KOPT-K1 (cell line): Measurements from ENCODE around the gene ABCG1.
A peak's percentile ranks its signal among the peaks of the same experiment; 100 is the strongest.

Experiments used
- H3K27ac ChIP-seq: fragments of 200-600 bp; sonication (generic); 2 replicates; pipeline ENCODE4 v1.5.1; 2016; ENCODE audit warnings: antibody characterized with exemption, mild to moderate bottlenecking, low read depth, low read length; ENCODE audit not compliant: poor library complexity, severe bottlenecking
- H3K36me3 ChIP-seq: fragments of 200-600 bp; sonication (generic); 2 replicates; pipeline ENCODE4 v1.5.1; 2017; ENCODE audit warnings: antibody characterized with exemption, mild to moderate bottlenecking, low read length, moderate library complexity; ENCODE audit not compliant: insufficient read depth
- H3K9me3 ChIP-seq: fragments of 200-600 bp; sonication (generic); 2 replicates; pipeline ENCODE4 v1.5.1; 2017; ENCODE audit warnings: antibody characterized with exemption, low read length, mild to moderate bottlenecking; ENCODE audit not compliant: insufficient read depth, poor library complexity, severe bottlenecking

The ABCG1 gene

DNA sequence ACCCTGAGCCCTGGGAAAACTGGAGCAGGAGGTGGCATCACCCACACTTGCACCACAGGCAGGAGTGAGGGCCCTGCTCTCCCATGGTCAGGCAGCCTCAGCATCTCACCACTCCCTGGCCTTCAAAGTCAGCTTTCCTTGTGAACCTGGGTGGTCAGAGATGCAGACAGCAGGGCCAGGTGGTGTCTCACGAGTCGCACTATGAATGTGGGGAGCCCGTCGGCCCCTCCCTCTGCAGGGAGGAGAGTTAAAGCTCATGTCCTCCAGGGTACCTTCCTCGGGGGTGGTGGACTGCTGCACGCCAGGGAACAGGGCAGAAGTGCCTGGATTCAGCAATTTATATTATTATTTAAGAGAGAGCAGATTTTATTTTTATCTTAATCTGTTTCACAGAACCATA lies 24.1 kb downstream of the ABCG1 start:
- H3K9me3 ChIP-seq, result no peaks in the 10 kb centered on the region
- H3K27ac ChIP-seq, result peak overlapping the region; percentile 29
- H3K36me3 ChIP-seq, result no peaks in the 10 kb centered on the region

- Histone ChIP-seq H3K36me3 (no peaks in the 10 kb centered on the region), H3K9me3 (no peaks in the 10 kb centered on the region), H3K27ac (no peak overlapping the region)
These were observed 26.6 kb downstream of the ABCG1 start for GRCh38 chr21:42245331-42246193.

GRCh38 chr21:42247716-42248115 lies 28.8 kb downstream of the ABCG1 start:
- Histone ChIP-seq H3K36me3 (no peaks in the 10 kb centered on the region), H3K27ac (no peak overlapping the region), H3K9me3 (no peaks in the 10 kb centered on the region)

GRCh38 chr21:42248241-42248640 lies 29.3 kb downstream of the ABCG1 start:
- Histone ChIP-seq H3K36me3 (no peaks in the 10 kb centered on the region), H3K9me3 (no peaks in the 10 kb centered on the region), H3K27ac (no peak overlapping the region)

GRCh38 chr21:42248783-42249597 lies 30.1 kb downstream of the ABCG1 start:
- H3K9me3 ChIP-seq, result no peaks in the 10 kb centered on the region
- no peak overlapping the region for H3K27ac ChIP-seq
- no peaks in the 10 kb centered on the region for H3K36me3 ChIP-seq

- Histone ChIP-seq H3K27ac (no peak overlapping the region), H3K36me3 (no peaks in the 10 kb centered on the region)
These were observed 31.8 kb downstream of the ABCG1 start for GRCh38 chr21:42250422-42251403.

DNA sequence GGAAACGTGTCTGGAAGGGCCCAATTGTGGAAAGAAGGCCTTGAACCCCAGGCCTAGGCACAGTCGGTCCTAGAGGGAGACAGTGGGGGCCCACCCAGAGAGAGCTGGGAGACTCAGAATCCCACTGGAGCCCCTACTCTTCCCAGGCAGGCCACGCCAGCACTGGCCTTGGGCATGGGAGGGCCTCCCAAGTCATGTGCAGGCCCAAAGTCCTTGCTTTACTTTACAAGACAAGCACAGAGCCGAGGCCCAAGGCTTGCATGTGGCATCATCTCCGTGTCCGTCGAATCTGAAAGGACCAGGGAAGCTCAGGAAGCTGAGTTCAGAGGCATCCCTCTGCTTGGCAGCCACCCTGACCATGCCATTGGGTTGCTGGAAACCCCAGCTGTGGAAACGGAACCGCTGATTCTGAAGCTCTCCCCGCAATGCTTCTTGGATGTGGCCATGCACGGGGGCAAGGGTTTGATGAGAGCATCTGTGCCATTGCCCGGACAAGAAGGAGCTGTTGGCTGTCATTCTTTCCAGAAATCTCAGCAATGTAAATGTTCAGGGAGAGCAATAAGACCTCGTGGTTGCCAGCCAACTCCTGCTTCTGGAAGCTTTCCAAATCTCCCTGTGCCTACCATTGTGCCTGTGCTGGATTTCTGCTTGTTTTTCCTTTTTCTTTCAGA lies 32.8 kb downstream of the ABCG1 start:
- no peak overlapping the region for H3K27ac ChIP-seq
- H3K9me3 ChIP-seq, result no peaks in the 10 kb centered on the region

More at GRCh38 chr21:42250422-42251403, 31.8 kb downstream of the ABCG1 start:
- no peaks in the 10 kb centered on the region for H3K9me3 ChIP-seq

DNA sequence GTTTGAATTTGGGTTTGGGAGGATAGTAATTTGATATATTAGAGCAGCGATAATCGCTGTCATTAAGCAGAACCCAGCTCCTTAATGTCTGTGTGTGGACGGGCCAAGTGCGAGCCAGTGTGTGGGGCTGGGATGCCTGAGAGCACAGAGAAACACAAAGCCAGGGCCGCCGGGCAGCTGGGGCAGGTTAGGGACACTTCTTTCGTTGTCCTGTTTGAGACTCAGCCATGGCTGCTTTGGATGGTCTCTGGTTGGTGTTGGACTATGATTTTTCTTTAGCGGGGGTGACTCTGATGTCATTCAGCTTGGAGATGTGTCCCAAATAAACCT lies 33.4 kb downstream of the ABCG1 start:
- Histone ChIP-seq H3K27ac (no peak overlapping the region), H3K36me3 (no peaks in the 10 kb centered on the region), H3K9me3 (no peaks in the 10 kb centered on the region)

More for the DNA sequence above, 32.8 kb downstream of the ABCG1 start:
- no peaks in the 10 kb centered on the region for H3K36me3 ChIP-seq

DNA sequence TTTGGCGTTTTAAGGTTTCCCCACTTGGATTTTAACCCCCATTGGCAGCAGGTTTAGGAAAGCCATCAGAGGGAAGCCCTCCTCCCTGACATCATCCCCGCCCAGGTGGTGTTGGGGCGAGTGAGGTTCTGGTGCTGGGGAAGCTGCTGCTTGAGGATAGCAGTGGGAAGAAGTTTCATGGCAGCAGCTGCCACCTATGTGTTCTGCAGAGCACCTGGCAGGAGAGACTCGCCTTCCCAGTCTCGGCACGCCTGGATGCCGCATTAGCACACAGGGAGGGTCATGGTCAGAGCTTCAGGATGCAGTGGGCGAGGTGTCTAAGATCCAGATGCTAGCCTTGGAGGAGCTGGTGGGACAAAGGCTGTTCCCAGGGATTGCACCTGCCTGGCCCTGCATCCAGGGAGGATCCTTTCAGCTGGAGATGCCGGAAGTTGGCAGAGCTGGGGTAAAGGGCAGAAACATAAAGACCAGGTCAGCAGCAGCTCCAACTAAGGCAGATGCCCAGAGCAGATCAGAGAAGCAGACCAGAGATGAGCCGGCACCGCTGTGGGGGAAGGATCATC lies 33.9 kb downstream of the ABCG1 start:
- no peaks in the 10 kb centered on the region for H3K36me3 ChIP-seq
- H3K27ac ChIP-seq, result no peak overlapping the region
- H3K9me3 ChIP-seq, result no peaks in the 10 kb centered on the region

GRCh38 chr21:42253466-42253865 lies 34.5 kb downstream of the ABCG1 start:
- Histone ChIP-seq H3K27ac (no peak overlapping the region), H3K36me3 (no peaks in the 10 kb centered on the region), H3K9me3 (no peaks in the 10 kb centered on the region)

GRCh38 chr21:42254083-42254482 lies 35.1 kb downstream of the ABCG1 start:
- no peaks in the 10 kb centered on the region for H3K36me3 ChIP-seq
- no peaks in the 10 kb centered on the region for H3K9me3 ChIP-seq
- H3K27ac ChIP-seq, result peak overlapping the region; percentile 25

DNA sequence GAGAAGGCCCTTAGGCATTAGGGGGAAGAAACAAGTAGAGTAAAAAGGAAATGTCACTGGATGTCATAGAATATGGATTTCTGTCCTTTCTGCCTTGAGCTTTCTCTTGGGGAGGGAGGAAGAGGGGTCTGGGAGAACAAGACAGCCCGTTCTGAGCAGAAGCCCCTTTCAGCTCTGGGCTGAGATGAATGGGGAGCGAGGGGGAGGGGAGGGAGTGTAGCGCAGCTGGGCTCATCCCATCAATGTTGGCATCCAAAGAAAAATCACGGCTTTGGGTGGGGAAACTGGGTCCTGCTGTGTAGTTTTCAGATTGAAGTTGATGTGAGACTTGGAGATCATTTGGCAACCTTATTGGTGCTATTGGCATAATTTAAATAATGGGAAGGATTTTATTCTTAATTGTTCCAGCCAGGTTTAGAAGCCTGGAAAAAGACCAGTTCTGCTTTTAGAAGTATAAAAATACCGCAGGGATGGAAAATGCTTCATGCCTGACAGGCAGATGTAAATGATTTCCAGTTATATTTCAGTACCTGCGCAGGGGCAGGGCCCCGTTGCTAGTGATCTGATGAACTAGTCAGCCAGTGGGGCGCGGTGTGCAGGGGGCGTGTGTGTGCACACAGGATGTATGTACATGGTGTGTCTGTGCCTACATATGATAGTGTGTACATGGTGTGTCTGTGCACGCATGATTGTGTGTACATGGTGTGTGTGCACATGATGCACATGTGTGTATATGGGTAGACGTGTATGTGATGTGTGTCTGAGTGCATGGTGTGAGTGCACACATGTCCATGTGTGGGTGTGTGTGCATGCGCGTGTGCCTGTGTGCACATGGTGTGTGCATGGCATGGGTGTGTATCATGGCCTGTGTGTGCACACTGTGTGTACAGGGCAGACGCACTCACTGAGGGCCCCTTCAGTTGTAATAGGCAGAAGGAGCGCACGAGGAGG lies 36.0 kb downstream of the ABCG1 start:
- Histone ChIP-seq H3K27ac (peak overlapping the region; percentile 25), H3K36me3 (no peaks in the 10 kb centered on the region), H3K9me3 (no peaks in the 10 kb centered on the region)

DNA sequence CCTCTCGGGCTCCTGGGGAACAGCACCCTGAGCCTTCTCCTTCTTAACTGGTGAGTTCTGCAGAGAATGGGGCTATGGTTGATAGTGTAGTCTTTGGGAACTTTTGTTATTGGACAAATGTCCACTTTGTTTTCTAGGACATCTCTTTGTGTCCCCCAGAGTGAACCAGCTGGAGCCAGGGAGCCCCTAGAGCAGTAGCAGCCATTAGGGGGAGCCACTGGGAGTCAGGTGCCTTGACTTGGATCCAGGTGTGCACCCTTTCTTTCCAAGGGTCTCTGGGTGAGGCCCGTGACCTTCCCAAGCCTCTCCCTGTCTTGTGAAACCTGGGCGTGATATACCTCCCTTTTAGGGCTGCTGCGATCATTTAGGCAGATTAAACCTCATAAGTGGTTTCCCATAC lies 36.9 kb downstream of the ABCG1 start:
- no peaks in the 10 kb centered on the region for H3K36me3 ChIP-seq

More for the DNA sequence above, 36.9 kb downstream of the ABCG1 start:
- Histone ChIP-seq H3K9me3 (no peaks in the 10 kb centered on the region), H3K27ac (no peak overlapping the region)
